ENCODE measurements around the gene PPP3CB.

GRCh38 chr10:73439055-73439454 lies 56.8 kb downstream of the PPP3CB start:
- TF ChIP-seq POLR2A (IDR thresholded peaks at IDR 0.05) (no peak), CTCF (IDR thresholded peaks at IDR 0.05) (no peak), EP300 (IDR thresholded peaks at IDR 0.05) (no peak)
